Gastrocnemius medialis (tissue), 4 donors: ENCODE measurements around the gene HS3ST4.

Source experiments
- POLR2A ChIP-seq, 2 donors: fragments of 450-650 bp; IDR thresholded peaks; one replicate each; pipeline ENCODE4 v1.6.1; 2017; ENCODE audit warnings: antibody characterized with exemption in 2 of 2, mild to moderate bottlenecking in 2 of 2, moderate library complexity in 2 of 2
- TF ChIP-seq, protein P1 (sequence below), 5 experiments: fragments of 450-650 bp in 3 of 5; fragments of 200-600 bp in 2 of 5; sonication (generic) in 2 of 5; IDR thresholded peaks in 4 of 5; conservative IDR thresholded peaks in 1 of 5; 1 replicate in 4 of 5; 2 replicates in 1 of 5; pipeline ENCODE4 v1.5.1; 2016 to 2019; ENCODE audit warnings: antibody characterized with exemption in 5 of 5, mild to moderate bottlenecking in 3 of 5, moderate library complexity in 3 of 5

DNA sequence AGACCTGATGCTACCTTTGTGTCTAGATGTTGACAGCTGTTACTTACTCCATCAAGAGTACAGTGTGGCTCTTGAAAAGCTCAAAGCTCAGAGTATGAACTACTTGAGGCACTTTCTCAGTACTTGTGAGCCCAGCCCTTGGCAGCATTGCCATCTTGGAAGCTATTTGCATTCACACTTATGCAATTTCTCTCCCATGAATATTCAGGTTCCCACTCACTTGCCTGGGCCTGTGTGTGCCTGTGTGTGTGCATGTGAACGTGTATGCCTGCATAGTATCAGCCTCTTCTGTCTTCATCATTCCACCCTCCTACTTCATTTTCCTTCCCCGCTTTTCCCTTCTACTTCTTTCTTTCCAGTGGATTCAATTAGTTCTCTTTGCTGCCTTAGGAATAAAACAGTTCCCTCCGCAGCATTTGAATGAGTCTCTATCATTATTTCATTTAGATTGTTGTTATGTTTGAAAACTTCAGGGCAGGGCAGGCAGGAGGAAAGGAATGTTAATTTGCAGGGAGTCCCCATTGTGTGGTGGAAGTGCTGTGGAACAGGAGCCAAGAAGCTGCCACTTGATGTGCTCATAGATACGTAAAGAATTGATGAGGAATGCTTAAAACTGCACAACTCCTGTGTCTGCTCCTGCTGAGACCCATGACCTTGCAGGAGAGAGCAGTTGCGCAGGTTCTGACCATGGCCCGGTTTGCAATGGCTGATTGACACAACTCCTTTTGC is 58.9 kb downstream of the HS3ST4 start:
- TF ChIP-seq, protein P1, sequence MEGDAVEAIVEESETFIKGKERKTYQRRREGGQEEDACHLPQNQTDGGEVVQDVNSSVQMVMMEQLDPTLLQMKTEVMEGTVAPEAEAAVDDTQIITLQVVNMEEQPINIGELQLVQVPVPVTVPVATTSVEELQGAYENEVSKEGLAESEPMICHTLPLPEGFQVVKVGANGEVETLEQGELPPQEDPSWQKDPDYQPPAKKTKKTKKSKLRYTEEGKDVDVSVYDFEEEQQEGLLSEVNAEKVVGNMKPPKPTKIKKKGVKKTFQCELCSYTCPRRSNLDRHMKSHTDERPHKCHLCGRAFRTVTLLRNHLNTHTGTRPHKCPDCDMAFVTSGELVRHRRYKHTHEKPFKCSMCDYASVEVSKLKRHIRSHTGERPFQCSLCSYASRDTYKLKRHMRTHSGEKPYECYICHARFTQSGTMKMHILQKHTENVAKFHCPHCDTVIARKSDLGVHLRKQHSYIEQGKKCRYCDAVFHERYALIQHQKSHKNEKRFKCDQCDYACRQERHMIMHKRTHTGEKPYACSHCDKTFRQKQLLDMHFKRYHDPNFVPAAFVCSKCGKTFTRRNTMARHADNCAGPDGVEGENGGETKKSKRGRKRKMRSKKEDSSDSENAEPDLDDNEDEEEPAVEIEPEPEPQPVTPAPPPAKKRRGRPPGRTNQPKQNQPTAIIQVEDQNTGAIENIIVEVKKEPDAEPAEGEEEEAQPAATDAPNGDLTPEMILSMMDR (IDR thresholded peaks at IDR 0.05 in 4 of 5, conservative IDR thresholded peaks at IDR 0.05 in 1 of 5), result no peak
- no peak for TF ChIP-seq POLR2A (IDR thresholded peaks at IDR 0.05)
